GM12892 (cell line): ENCODE measurements around the gene CNTN4.

Experiments
- POLR2A ChIP-seq: IDR thresholded peaks from 2 replicates; pipeline ENCODE4 v1.6.1; 2011; ENCODE audit warnings: low read depth, low read length, control low read depth
- POLR2AphosphoS5 ChIP-seq: IDR thresholded peaks from 2 replicates; pipeline ENCODE4 v1.6.1; 2011; ENCODE audit warnings: low read depth, low read length, control low read depth
- TAF1 ChIP-seq: IDR thresholded peaks from 2 replicates; pipeline ENCODE4 v1.6.1; 2011; ENCODE audit warnings: low read depth, mild to moderate bottlenecking, control low read depth, low read length, borderline replicate concordance

DNA sequence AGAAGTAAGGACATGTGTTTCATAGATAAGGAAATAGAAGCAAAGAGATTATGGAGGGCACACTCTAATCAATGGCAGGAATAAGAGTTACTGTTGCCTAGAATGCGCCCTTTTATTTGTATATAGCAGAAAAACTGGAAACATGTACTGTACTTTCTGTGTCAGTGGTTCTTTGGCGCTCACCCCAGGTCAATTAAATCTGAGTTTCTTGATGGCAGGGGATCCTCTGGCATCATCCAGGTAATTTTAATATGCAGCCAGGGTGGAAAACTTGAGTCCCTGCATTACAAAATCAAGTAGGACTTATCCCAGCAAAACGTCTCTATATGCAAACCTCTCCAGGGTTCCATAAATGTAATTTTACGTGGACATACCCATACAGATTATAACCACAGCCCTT, 727.4 kb downstream of the CNTN4 start:
- TF ChIP-seq POLR2A (no peak), TAF1 (no peak), POLR2AphosphoS5 (no peak)
